Melanocyte of skin (primary cell): ENCODE data around the gene TMEM222. TPM values are rescaled to one million over a fixed set of nuclear protein-coding genes. Genes with fewer than 3 reads are reported as not detected.

Experiments
- small RNA-seq, 2 donors: library from RNA; depleted of rRNA; stranded (forward); fragments of <200 nt; gene quantifications; one replicate each; pipeline ENCODE3, GENCODE V24; 2012
- total RNA-seq, 2 donors: library from RNA; depleted of rRNA; stranded (reverse); fragments of >200 nt; gene quantifications; 2 replicates each; pipeline ENCODE4 v1.2.3, GENCODE V29; 2012

The TMEM222 gene, protein sequence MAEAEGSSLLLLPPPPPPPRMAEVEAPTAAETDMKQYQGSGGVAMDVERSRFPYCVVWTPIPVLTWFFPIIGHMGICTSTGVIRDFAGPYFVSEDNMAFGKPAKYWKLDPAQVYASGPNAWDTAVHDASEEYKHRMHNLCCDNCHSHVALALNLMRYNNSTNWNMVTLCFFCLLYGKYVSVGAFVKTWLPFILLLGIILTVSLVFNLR
- 10 to 100 TPM; 30.3 to 35.1 TPM for total RNA-seq

DNA sequence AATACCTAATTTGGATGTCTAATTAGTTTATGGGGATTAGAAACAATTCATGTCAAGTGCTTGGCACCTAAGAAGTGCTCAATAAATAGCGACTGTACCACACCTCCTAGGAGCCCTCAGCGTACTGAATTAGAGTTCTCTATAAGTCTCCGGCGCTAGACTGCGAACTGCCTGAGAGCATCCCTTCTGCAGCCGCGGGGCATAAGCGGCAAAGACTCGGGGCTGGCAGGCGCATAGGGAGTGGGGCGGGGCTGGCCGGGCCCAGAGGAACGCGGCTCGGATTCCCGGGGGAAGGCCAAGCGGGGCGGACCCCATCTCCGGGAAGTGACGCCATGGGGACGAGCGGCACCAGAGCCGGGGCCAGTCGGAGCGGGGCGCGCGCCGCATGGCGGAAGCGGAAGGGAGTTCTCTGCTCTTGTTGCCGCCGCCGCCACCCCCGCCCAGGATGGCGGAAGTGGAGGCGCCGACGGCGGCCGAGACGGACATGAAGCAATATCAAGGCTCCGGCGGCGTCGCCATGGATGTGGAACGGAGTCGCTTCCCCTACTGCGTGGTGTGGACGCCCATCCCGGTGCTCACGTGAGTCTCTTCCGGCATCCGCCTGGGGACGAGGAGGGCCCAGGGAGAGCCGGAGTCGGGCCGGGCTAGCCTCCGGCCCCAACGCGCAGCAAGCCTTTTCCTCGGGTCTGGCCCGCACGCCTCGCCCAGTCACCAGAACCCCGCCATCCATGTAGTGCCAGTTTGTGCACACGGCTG, at the start of gene TMEM222:
TMEM222 (plus strand) TSS at position 351 of the 756 bp plus-strand sequence; CDS start at position 386, 35 bp downstream.

DNA sequence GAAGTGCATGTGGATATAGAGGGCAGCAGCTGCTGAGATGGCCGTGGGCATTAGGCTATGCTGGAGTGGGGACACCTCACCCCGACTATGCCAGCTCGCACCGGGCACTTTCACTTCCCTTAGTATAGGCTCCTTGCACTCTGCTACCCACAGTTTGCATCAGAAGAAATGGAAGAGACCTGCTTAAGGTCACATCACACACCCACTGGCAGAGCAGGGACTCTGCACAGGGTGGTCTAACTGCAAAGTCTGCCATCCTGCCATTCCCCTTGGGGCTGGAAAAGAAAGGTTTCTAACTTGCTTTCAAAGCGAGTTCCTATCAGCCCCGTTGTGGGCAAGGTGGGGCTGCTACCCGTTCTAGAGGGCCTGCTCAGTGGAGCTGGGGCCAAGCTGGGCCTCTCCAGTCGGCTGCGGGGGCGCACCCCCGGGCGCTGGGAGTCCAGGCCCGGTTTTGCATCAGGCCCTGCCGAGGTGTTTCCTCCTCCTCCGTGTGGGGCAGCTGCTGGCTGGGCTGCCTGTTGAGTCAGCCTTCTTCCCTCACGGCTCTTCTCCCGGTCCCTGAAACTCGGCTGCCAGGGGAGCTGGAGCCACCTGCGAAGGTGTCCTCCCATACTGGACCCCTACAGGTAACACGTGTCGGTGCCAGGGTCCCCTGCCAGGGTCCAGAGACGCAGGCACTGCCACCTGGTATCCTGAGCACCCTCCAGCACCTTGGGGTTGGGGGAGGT, 19.7 kb downstream of the TMEM222 start, which contains the start of gene SYTL1:
SYTL1 (plus strand) TSS at position 498 of the 728 bp plus-strand sequence. CDS start 3,313 bp downstream, outside the sequence.

DNA sequence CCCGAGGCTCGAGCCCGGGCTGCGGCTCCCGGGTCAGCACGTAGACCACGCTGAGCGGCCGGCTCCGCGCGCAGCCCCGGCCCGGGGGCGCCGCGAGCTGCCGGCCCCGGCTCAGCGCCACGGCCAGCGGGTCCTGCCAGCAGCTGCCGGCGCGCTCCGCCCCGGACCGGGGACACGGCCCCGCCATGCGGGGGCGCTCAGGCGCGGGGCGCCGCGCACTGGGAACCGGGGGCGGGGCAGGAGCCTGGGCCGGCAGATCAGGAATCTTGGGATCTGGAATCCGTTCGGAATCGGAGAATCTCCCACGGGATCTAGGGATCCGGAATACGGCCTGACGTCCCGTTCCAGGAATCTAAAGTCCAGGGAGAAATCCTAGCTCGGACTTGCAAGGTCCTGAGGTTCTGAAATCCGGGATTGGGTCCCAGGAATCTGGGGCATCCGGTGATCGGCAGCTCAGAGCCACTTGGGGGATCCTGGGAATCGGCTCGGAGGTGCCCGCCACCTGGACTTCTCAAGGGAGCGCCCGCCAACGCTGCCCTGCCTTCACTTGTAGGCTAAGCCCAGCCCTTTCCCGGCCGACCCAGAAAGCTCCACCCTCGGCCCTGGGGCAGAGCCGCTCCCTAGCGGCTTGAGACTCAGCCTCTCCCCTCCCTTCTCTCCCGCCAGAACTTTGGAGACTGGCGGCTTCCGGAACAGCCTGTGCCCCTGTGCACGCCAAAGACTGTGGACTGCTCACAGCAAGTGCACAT, 44.6 kb downstream of the TMEM222 start, which contains the start of gene MAP3K6:
MAP3K6 (minus strand) TSS at position 551 of the 749 bp plus-strand sequence; CDS start at position 187, 364 bp downstream.

DNA sequence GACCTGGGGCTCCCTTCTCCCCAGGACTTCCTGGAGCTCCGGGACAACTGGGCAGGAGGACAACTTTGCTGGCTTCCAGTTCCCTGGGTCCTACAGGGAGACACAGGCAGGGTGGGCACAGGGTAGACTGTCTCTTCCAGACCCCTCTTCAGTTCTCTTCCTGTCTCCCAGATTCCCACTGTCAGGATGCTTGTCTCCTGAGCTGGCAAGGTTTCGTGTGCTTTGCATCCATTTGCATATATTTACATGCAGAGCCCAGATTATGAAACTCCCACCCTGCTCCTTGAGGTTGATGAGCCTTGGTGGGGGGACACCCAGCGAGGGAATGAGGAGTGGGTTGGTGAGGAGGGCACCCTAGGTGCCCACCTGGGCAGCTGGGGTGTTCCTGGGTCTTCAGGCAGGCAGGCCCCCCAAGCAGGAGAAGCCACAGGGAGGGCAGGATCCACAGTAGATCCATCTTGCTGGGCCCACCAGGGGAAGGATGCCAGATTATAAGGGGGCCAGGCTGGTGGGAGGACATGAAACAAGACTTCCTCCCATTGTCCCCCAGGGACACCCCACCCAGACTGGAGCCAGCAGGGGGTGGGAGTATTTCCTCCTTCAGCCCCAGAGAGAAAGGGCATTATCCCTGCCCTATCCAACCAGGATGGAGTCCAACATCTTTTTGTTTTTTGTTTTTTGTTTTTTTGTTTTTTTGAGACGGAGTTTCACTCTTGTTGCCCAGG, 52.6 kb downstream of the TMEM222 start, which contains the start of gene FCN3:
FCN3 (minus strand) TSS at position 463 of the 725 bp plus-strand sequence; CDS start at position 457, 6 bp downstream.

DNA sequence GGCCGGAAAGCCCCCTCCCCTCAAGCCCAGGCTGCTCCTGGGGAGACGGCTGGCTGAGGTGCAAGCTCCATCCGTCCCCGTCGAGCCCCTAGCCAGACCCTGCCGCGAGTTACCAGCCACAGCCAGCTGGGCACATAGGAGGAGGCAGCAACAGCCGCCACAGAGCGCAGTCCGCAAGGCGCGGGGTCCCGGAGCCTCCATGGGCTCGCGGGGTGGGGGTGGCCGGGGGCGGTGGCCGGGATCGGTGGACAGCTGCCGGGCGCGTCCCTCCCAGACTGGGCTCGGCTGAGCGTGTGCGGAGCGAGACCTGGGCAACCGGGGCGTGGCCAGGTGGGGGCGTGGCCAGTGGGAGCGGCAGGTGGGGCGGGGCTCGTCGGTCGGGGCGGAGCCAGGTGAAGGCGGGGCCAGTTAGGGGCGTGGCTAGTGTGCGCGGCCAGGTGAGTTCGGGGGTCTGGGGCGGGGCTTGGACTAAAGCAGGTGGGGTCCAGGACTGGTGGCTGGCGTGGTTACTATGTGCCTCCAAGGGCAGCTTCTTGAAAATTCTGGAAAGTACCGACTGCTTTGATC, 61.2 kb downstream of the TMEM222 start, which contains the start of gene CD164L2:
CD164L2 (minus strand) TSS at position 295 of the 567 bp plus-strand sequence; CDS start at position 201, 94 bp downstream.

Small RNAs within 50 kb of the gene (small RNA-seq; reads per million reads assigned to genes)
- 0.21 to 1.0 reads per million in 2 donors for gene RNU6-48P

Other genes with a start within 250 kb of the TMEM222 start
- 1 to 10 TPM; 4.5 to 8.0 TPM for gene SLC9A1, start 167.0 kb upstream of the TMEM222 start, total RNA-seq
- gene WDTC1, start 87.5 kb upstream of the TMEM222 start, total RNA-seq: 10 to 100 TPM; 19.6 to 29.6 TPM
- gene SYTL1, start 19.9 kb downstream of the TMEM222 start, total RNA-seq: under 1 TPM in 1 of 2 donors, not detected in 1; 0.34 TPM
- gene MAP3K6, start 44.8 kb downstream of the TMEM222 start, total RNA-seq: 10 to 100 TPM; 24.8 to 25.6 TPM
- not detected for gene FCN3, start 52.7 kb downstream of the TMEM222 start, total RNA-seq
- gene CD164L2, start 61.2 kb downstream of the TMEM222 start, total RNA-seq: not detected
- 1 to 10 TPM in 1 of 2 donors, under 1 TPM in 1; 0.34 to 2.0 TPM for gene GPR3, start 70.5 kb downstream of the TMEM222 start, total RNA-seq
- 10 to 100 TPM; 12.0 to 15.0 TPM for gene WASF2, start 168.0 kb downstream of the TMEM222 start, total RNA-seq